A549 (cell line): ENCODE measurements around the gene TMEM108. TPM values are rescaled to one million over a fixed set of nuclear protein-coding genes. Genes with fewer than 3 reads are reported as not detected.

Experiments used
- ATAC-seq, 2 experiments: fragments of 200-7000 bp in 1 of 2; fragments of >200 bp in 1 of 2; cut with Nextera tagmentation in 1 of 2; cut with Tn5 transposase in 1 of 2; 3 replicates each; pipeline versions ENCODE4 v1.8.0 to v1.9.1; 2018 to 2020; ENCODE audit warnings: mild to moderate bottlenecking in 1 of 2, moderate library complexity in 1 of 2
- CTCF ChIA-PET: fragments of 300-600 bp; sonication (Branson Sonifier 250); formaldehyde crosslinking; extraction: SDS; loops from one replicate; lab custom pipeline; 2021; ENCODE audit warnings: antibody characterized with exemption, inconsistent platforms; lab: Yijun Ruan, JAX
- POLR2A ChIA-PET: fragments of 350-600 bp; formaldehyde crosslinking; extraction: SDS; loops from one replicate; lab custom pipeline; 2021; ENCODE audit warnings: antibody characterized with exemption, inconsistent platforms; lab: Yijun Ruan, JAX
- DNase-seq, 2 experiments: peaks; one replicate each; pipeline versions ENCODE4 v3.0.0 to v3.0.0-alpha.2; 2011 to 2016; ENCODE audit warnings: low read depth in 1 of 2, low spot score in 1 of 2
- FAIRE-seq: peaks from 2 replicates; lab custom pipeline; 2011; peaks lifted over from hg19 to GRCh38; lab: Jason Lieb, UNC
- H3K27ac ChIP-seq, 2 experiments: fragments of >200 bp; sonication (Bioruptor Twin); formaldehyde crosslinking; 3 replicates each; pipeline ENCODE4 v1.5.1; 2016 to 2017
- H3K4me1 ChIP-seq: fragments of >200 bp; sonication (Bioruptor Twin); formaldehyde crosslinking; 3 replicates; pipeline ENCODE4 v1.6.1; 2016
- H3K4me2 ChIP-seq: fragments of >200 bp; sonication (Bioruptor Twin); formaldehyde crosslinking; 3 replicates; pipeline ENCODE4 v1.6.1; 2016
- H3K4me3 ChIP-seq: fragments of >200 bp; sonication (Bioruptor Twin); formaldehyde crosslinking; 3 replicates; pipeline ENCODE4 v1.5.1; 2016
- H3K9me3 ChIP-seq: fragments of >200 bp; sonication (Bioruptor Twin); formaldehyde crosslinking; 3 replicates; pipeline ENCODE4 v1.6.1; 2016
- BHLHE40 ChIP-seq: IDR thresholded peaks from 2 replicates; pipeline ENCODE4 v1.6.1; 2012; ENCODE audit warnings: low read depth, low read length, inconsistent platforms
- CBX2 ChIP-seq: fragments of 200-600 bp; sonication (generic); IDR thresholded peaks from 2 replicates; pipeline ENCODE4 v1.6.1; 2016; ENCODE audit warnings: low read depth, mild to moderate bottlenecking, borderline replicate concordance
- CBX8 ChIP-seq: fragments of 200-600 bp; sonication (generic); IDR thresholded peaks from 2 replicates; pipeline ENCODE4 v1.6.1; 2016
- CEBPB ChIP-seq, 2 experiments: fragments of >200 bp in 1 of 2; sonication (Bioruptor Twin) in 1 of 2; formaldehyde crosslinking in 1 of 2; IDR thresholded peaks; 2 replicates each; pipeline ENCODE4 v1.6.1; 2012 to 2016
- EP300 ChIP-seq, 2 experiments: fragments of >200 bp; sonication (Bioruptor Twin); formaldehyde crosslinking; IDR thresholded peaks; 2 replicates in 1 of 2; 3 replicates in 1 of 2; pipeline ENCODE4 v1.6.1; 2016 to 2017
- ESRRA ChIP-seq: fragments of 150-350 bp; IDR thresholded peaks from 2 replicates; pipeline ENCODE4 v1.6.1; 2014; ENCODE audit warnings: mild to moderate bottlenecking, low read length, borderline replicate concordance
- FOXS1 ChIP-seq: fragments of 250-450 bp; sonication (Bioruptor Pico); IDR thresholded peaks from 2 replicates; pipeline ENCODE4 v1.5.0; 2020; ENCODE audit warnings: mild to moderate bottlenecking, moderate library complexity
- HEYL ChIP-seq: fragments of 250-450 bp; sonication (Bioruptor Pico); IDR thresholded peaks from 2 replicates; pipeline ENCODE4 v1.8.0; 2021; ENCODE audit warnings: mild to moderate bottlenecking, moderate library complexity
- JUNB ChIP-seq: fragments of >200 bp; sonication (Bioruptor Twin); formaldehyde crosslinking; IDR thresholded peaks from 2 replicates; pipeline ENCODE4 v1.6.1; 2016
- KDM1A ChIP-seq: fragments of 200-600 bp; sonication (generic); IDR thresholded peaks from 2 replicates; pipeline ENCODE4 v1.6.1; 2016; ENCODE audit warnings: low read depth, mild to moderate bottlenecking
- KDM5A ChIP-seq: fragments of 200-600 bp; sonication (generic); IDR thresholded peaks from 2 replicates; pipeline ENCODE4 v1.6.1; 2016; ENCODE audit warnings: antibody characterized with exemption, mild to moderate bottlenecking
- MAFK ChIP-seq: fragments of 450-650 bp; IDR thresholded peaks from 2 replicates; pipeline ENCODE4 v1.6.1; 2014; ENCODE audit not compliant: partially characterized antibody
- NFE2L2 ChIP-seq: fragments of 150-350 bp; conservative IDR thresholded peaks from 2 replicates; pipeline ENCODE4 v1.6.1; 2014; ENCODE audit warnings: low read length
- NPAS2 ChIP-seq: fragments of 250-450 bp; sonication (Bioruptor Pico); IDR thresholded peaks from 2 replicates; pipeline ENCODE4 v1.8.0; 2022; ENCODE audit warnings: mild to moderate bottlenecking, moderate library complexity, borderline replicate concordance
- PHF8 ChIP-seq: fragments of 200-600 bp; sonication (generic); IDR thresholded peaks from 2 replicates; pipeline ENCODE4 v1.6.1; 2016; ENCODE audit warnings: low read depth, mild to moderate bottlenecking, antibody characterized with exemption, moderate library complexity, borderline replicate concordance
- POLR2AphosphoS2 ChIP-seq: conservative IDR thresholded peaks from 2 replicates; pipeline ENCODE4 v1.6.1; 2012; ENCODE audit warnings: low read length, improper control_type of control experiment, inconsistent platforms
- RCOR1 ChIP-seq: fragments of 150-350 bp; IDR thresholded peaks from 2 replicates; pipeline ENCODE4 v1.6.1; 2014; ENCODE audit warnings: antibody characterized with exemption, low read length, low read depth
- RFX5 ChIP-seq: fragments of 450-650 bp; IDR thresholded peaks from 2 replicates; pipeline ENCODE4 v1.7.1; 2014; ENCODE audit warnings: antibody characterized with exemption, mild to moderate bottlenecking, moderate library complexity
- SREBF2 ChIP-seq: fragments of 450-650 bp; IDR thresholded peaks from 2 replicates; pipeline ENCODE4 v1.6.1; 2014; ENCODE audit warnings: mild to moderate bottlenecking, moderate library complexity
- TP53 ChIP-seq: fragments of 250-450 bp; sonication (Bioruptor Pico); IDR thresholded peaks from 2 replicates; pipeline ENCODE4 v1.5.0; 2021; ENCODE audit warnings: mild to moderate bottlenecking, moderate library complexity
- ZFP36 ChIP-seq: fragments of 450-650 bp; IDR thresholded peaks from 2 replicates; pipeline ENCODE4 v1.6.1; 2014; ENCODE audit warnings: borderline replicate concordance; ENCODE audit not compliant: partially characterized antibody
- ZNF302 ChIP-seq: fragments of 250-450 bp; sonication (Bioruptor Pico); IDR thresholded peaks from 2 replicates; pipeline ENCODE4 v1.9.0; 2021; ENCODE audit warnings: inconsistent platforms, mild to moderate bottlenecking, moderate library complexity
- WGBS: methylation state at CpG from one replicate; pipeline ENCODE4 v1.1.6; 2017; ENCODE audit errors: missing lambda C conversion rate; 5-methylcytosine and 5-hydroxymethylcytosine counted together
- polyA plus RNA-seq, 4 experiments: library from polyadenylated mRNA; depleted of rRNA in 3 of 4; stranded (reverse); fragments of >200 nt; fragmentation: RNase III in 1 of 4; extraction: RNeasy Plus Mini Kit Qiagen cat#74134 plus additional on column Dnase treatment in 1 of 4; gene quantifications; 2 replicates in 3 of 4; 3 replicates in 1 of 4; pipeline ENCODE4 v1.2.3, GENCODE V29; 2011 to 2017
- TF ChIP-seq, protein P1 (sequence below): fragments of 200-600 bp; sonication (generic); IDR thresholded peaks from 2 replicates; pipeline ENCODE4 v1.6.1; 2016; ENCODE audit warnings: antibody characterized with exemption, mild to moderate bottlenecking, moderate library complexity
- TF ChIP-seq, protein P2 (sequence below): fragments of 250-450 bp; sonication (Bioruptor Pico); IDR thresholded peaks from 2 replicates; pipeline ENCODE4 v1.5.0; 2021; ENCODE audit warnings: mild to moderate bottlenecking, moderate library complexity, borderline replicate concordance
- TF ChIP-seq, protein P3 (sequence below): fragments of >200 bp; sonication (Bioruptor Twin); formaldehyde crosslinking; IDR thresholded peaks from 2 replicates; pipeline ENCODE4 v1.6.1; 2016
- TF ChIP-seq, protein P4 (sequence below): fragments of >200 bp; sonication (Bioruptor Twin); formaldehyde crosslinking; IDR thresholded peaks from 3 replicates; pipeline ENCODE4 v1.5.1; 2016
- TF ChIP-seq, protein P5 (sequence below): IDR thresholded peaks from 2 replicates; pipeline ENCODE4 v1.6.1; 2012
- TF ChIP-seq, protein P6 (sequence below): fragments of >200 bp; sonication (Bioruptor Twin); formaldehyde crosslinking; IDR thresholded peaks from 3 replicates; pipeline ENCODE4 v1.6.1; 2016

The TMEM108 gene
- polyA plus RNA-seq, 2 of the 4 experiments (the other 2 are of a cell fraction), result not detected

DNA sequence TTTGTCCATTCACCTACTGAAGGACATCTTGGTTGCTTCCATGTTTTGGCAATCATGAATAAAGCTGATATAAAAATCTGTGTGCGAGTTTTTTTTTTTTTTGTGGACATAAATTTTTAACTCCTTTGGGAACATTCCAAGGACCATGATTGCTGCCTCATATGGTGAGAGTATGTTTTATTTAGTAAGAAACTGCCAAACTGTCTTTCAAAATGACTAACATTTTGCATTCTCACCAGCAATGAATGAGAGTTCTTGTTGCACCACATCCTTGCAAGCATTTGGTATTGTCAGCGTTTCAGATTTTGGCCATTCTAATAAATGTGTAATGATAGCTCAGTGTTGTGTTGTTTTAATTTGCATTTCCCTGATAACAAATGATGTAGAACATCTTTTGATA lies 12.7 kb downstream of the TMEM108 start (continued):
- TF ChIP-seq, protein P1, sequence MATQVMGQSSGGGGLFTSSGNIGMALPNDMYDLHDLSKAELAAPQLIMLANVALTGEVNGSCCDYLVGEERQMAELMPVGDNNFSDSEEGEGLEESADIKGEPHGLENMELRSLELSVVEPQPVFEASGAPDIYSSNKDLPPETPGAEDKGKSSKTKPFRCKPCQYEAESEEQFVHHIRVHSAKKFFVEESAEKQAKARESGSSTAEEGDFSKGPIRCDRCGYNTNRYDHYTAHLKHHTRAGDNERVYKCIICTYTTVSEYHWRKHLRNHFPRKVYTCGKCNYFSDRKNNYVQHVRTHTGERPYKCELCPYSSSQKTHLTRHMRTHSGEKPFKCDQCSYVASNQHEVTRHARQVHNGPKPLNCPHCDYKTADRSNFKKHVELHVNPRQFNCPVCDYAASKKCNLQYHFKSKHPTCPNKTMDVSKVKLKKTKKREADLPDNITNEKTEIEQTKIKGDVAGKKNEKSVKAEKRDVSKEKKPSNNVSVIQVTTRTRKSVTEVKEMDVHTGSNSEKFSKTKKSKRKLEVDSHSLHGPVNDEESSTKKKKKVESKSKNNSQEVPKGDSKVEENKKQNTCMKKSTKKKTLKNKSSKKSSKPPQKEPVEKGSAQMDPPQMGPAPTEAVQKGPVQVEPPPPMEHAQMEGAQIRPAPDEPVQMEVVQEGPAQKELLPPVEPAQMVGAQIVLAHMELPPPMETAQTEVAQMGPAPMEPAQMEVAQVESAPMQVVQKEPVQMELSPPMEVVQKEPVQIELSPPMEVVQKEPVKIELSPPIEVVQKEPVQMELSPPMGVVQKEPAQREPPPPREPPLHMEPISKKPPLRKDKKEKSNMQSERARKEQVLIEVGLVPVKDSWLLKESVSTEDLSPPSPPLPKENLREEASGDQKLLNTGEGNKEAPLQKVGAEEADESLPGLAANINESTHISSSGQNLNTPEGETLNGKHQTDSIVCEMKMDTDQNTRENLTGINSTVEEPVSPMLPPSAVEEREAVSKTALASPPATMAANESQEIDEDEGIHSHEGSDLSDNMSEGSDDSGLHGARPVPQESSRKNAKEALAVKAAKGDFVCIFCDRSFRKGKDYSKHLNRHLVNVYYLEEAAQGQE, result no peak
- no peak for TF ChIP-seq SREBF2
- TF ChIP-seq NFE2L2, result no peak
- TF ChIP-seq KDM5A, result no peak

DNA sequence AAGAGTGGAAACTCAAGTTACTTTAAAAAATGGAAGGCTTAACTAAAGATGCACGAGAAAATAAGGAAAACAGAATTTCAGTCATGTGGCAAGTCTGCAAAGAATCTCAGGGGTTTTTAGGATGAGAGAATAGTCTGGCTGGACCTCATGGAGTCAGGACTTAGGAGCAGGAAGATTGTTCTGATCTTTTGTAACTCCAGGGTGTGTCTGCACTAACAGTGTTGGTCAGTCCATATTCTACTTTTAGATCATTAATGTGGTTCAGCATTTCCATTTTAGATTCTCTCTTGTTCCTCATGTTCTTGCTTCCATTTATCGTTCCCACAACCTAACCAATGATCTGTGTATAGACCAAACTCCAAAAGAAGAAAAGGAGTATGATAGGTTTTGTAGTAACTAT lies 15.3 kb downstream of the TMEM108 start:
- ATAC-seq (no peak), DNase-seq (no peak), FAIRE-seq (no peak)
- no peak overlapping the region for H3K4me3 ChIP-seq
- no peaks in the 10 kb centered on the region for H3K9me3 ChIP-seq
- POLR2A ChIA-PET, result no interaction called here
- no peak overlapping the region for H3K4me2 ChIP-seq
- no peaks in the 10 kb centered on the region for H3K4me1 ChIP-seq
- no peak overlapping the region for H3K27ac ChIP-seq
- WGBS, result 0% methylated on average over 2 of the region's 2 CpGs
- CTCF ChIA-PET, result no interaction called here
- no peak for TF ChIP-seq CBX2
- TF ChIP-seq MAFK, result no peak
- TF ChIP-seq, protein P2, sequence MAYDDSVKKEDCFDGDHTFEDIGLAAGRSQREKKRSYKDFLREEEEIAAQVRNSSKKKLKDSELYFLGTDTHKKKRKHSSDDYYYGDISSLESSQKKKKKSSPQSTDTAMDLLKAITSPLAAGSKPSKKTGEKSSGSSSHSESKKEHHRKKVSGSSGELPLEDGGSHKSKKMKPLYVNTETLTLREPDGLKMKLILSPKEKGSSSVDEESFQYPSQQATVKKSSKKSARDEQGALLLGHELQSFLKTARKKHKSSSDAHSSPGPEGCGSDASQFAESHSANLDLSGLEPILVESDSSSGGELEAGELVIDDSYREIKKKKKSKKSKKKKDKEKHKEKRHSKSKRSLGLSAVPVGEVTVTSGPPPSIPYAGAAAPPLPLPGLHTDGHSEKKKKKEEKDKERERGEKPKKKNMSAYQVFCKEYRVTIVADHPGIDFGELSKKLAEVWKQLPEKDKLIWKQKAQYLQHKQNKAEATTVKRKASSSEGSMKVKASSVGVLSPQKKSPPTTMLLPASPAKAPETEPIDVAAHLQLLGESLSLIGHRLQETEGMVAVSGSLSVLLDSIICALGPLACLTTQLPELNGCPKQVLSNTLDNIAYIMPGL (CRISPR knock-in tag), result no peak
- no peak for TF ChIP-seq POLR2AphosphoS2
- no peak for TF ChIP-seq ESRRA
- no peak for TF ChIP-seq NPAS2 (CRISPR knock-in tag)
- no peak for TF ChIP-seq PHF8
- no peak for TF ChIP-seq ZNF302 (CRISPR knock-in tag)
- TF ChIP-seq JUNB, result no peak
- TF ChIP-seq, protein P3, sequence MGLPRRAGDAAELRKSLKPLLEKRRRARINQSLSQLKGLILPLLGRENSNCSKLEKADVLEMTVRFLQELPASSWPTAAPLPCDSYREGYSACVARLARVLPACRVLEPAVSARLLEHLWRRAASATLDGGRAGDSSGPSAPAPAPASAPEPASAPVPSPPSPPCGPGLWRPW, result no peak
- TF ChIP-seq FOXS1 (CRISPR knock-in tag), result no peak
- no peak for TF ChIP-seq EP300 (IDR thresholded peaks at IDR 0.05)
- TF ChIP-seq, protein P4, sequence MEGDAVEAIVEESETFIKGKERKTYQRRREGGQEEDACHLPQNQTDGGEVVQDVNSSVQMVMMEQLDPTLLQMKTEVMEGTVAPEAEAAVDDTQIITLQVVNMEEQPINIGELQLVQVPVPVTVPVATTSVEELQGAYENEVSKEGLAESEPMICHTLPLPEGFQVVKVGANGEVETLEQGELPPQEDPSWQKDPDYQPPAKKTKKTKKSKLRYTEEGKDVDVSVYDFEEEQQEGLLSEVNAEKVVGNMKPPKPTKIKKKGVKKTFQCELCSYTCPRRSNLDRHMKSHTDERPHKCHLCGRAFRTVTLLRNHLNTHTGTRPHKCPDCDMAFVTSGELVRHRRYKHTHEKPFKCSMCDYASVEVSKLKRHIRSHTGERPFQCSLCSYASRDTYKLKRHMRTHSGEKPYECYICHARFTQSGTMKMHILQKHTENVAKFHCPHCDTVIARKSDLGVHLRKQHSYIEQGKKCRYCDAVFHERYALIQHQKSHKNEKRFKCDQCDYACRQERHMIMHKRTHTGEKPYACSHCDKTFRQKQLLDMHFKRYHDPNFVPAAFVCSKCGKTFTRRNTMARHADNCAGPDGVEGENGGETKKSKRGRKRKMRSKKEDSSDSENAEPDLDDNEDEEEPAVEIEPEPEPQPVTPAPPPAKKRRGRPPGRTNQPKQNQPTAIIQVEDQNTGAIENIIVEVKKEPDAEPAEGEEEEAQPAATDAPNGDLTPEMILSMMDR, result no peak
- no peak for TF ChIP-seq CBX8

DNA sequence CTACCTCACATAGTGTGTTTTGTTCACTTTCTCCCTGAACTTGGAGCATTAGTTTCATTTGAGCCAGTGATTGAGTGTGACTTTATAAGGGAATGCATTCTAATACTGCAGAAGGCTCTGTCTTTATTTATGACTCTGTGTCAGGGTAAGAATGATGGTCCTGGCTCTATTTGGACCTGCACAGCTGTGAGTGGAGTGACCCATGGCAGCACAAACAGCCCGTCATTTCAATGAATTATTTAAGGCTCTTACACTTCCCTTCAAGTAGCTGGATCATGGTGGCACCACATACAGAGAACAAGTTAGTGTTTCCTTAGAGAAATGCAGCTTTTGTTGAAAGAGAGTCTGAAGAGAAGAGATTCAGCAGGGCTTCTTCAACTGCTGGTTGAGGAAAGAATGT lies 16.4 kb downstream of the TMEM108 start:
- POLR2A ChIA-PET, result no interaction called here
- 0% methylated on average over 1 of the region's 1 CpG for WGBS
- Histone ChIP-seq H3K4me3 (no peak overlapping the region), H3K27ac (no peak overlapping the region), H3K4me1 (no peaks in the 10 kb centered on the region), H3K9me3 (no peaks in the 10 kb centered on the region), H3K4me2 (no peak overlapping the region)
- no peak for ATAC-seq
- no peak for DNase-seq
- FAIRE-seq, result no peak
- CTCF ChIA-PET, result no interaction called here
- TF ChIP-seq JUNB (no peak), BHLHE40 (no peak), FOXS1 (CRISPR knock-in tag) (no peak), TP53 (no peak), RCOR1 (no peak), CEBPB (IDR thresholded peaks at IDR 0.05) (no peak), HEYL (CRISPR knock-in tag) (no peak), POLR2AphosphoS2 (no peak), KDM1A (no peak), ZFP36 (no peak), RFX5 (no peak)
- TF ChIP-seq, protein P5, sequence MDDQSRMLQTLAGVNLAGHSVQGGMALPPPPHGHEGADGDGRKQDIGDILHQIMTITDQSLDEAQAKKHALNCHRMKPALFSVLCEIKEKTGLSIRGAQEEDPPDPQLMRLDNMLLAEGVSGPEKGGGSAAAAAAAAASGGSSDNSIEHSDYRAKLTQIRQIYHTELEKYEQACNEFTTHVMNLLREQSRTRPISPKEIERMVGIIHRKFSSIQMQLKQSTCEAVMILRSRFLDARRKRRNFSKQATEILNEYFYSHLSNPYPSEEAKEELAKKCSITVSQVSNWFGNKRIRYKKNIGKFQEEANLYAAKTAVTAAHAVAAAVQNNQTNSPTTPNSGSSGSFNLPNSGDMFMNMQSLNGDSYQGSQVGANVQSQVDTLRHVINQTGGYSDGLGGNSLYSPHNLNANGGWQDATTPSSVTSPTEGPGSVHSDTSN, result no peak
- TF ChIP-seq, protein P6, sequence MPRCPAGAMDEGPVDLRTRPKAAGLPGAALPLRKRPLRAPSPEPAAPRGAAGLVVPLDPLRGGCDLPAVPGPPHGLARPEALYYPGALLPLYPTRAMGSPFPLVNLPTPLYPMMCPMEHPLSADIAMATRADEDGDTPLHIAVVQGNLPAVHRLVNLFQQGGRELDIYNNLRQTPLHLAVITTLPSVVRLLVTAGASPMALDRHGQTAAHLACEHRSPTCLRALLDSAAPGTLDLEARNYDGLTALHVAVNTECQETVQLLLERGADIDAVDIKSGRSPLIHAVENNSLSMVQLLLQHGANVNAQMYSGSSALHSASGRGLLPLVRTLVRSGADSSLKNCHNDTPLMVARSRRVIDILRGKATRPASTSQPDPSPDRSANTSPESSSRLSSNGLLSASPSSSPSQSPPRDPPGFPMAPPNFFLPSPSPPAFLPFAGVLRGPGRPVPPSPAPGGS, result no peak
